ENCODE results near the gene CEP55. TPM values are rescaled to one million over a fixed set of nuclear protein-coding genes. Genes with fewer than 3 reads are reported as not detected.

CEP55 gene
- total and polyA plus RNA-seq, 9 of the 15 experiments (the other 6 are each of a cell fraction or from before 2014, with no cell fraction given): 4.4 to 32.5 (median 18.1) TPM

GRCh38 chr10:93456480-93456879, 39.9 kb upstream of the CEP55 start:
- WGBS (ENCODE audit: insufficient coverage, low coverage, missing lambda C conversion rate): 4% methylated on average over 7 of the region's 7 CpGs
- no peak overlapping the region for H3K27ac ChIP-seq (ENCODE audit: extremely low read depth, low read depth, low read length)
- ChIA-PET CTCF (ENCODE audit: low intra/inter-chr PET ratio) (no interaction called here), POLR2A (interaction anchor here (0.8 to 1.2 kb wide), 2 partner anchors 8 to 36 kb away, joined by 3 read pairs; no protein-coding TSS in a partner anchor)
- H3K9ac ChIP-seq (ENCODE audit: insufficient read depth in 1 of 2, low read depth in 2 of 2, low read length in 2 of 2): no peak overlapping the region
- DNase-seq (ENCODE audit: extremely low read depth in 1 of 4, low spot score in 3 of 4) (no peak), ATAC-seq (no peak), FAIRE-seq (no peak)
- intact Hi-C loops (cut with micrococcal nuclease) (no loop called here), in situ Hi-C loops (cut with MboI) (no loop called here)
- no peaks in the 10 kb centered on the region for H3K9me3 ChIP-seq (replicated peaks; ENCODE audit: control insufficient read depth, insufficient read depth, low read depth, low read length)
- no peaks in the 10 kb centered on the region for H4K20me1 ChIP-seq (replicated peaks; ENCODE audit: control insufficient read depth, insufficient read depth, low read length)
- no peaks in the 10 kb centered on the region for H3K36me3 ChIP-seq (ENCODE audit: control insufficient read depth, insufficient read depth, low read length)
- H3K9me1 ChIP-seq (ENCODE audit: control insufficient read depth, insufficient read depth, low read length): no peaks in the 10 kb centered on the region
- no TSS peak for BruUV-seq (replicated peaks)
- no peak overlapping the region for H3K4me2 ChIP-seq (ENCODE audit: insufficient read depth, low read length)
- no peak overlapping the region for H2AFZ ChIP-seq (ENCODE audit: low read depth, low read length)
- no peaks in the 10 kb centered on the region for H3K79me2 ChIP-seq (ENCODE audit: control insufficient read depth, insufficient read depth, low read length)
- H3K4me3 ChIP-seq: no peak overlapping the region
- no peaks in the 10 kb centered on the region for H3K4me1 ChIP-seq (replicated peaks in 1 of 2; ENCODE audit: control insufficient read depth in 2 of 2, insufficient read depth in 2 of 2, low read length in 2 of 2)
- no peak for TF ChIP-seq ARHGAP35 (IDR thresholded peaks at IDR 0.05; ENCODE audit: partially characterized antibody)
- TF ChIP-seq RFX5 (IDR thresholded peaks at IDR 0.05; ENCODE audit: low read depth, low read length): no peak
- no peak for TF ChIP-seq ZNF778 (CRISPR knock-in tag; IDR thresholded peaks at IDR 0.05)
- TF ChIP-seq NCOA2 (IDR thresholded peaks at IDR 0.05; ENCODE audit: partially characterized antibody in 2 of 2): no peak
- TF ChIP-seq SOX6 (IDR thresholded peaks at IDR 0.05): no peak
- TF ChIP-seq LARP7 (IDR thresholded peaks at IDR 0.05): no peak
- no peak for TF ChIP-seq THRB (CRISPR knock-in tag; conservative IDR thresholded peaks at IDR 0.05)
- TF ChIP-seq HOMEZ (CRISPR knock-in tag; IDR thresholded peaks at IDR 0.05): no peak
- no peak for TF ChIP-seq ZNF3 (CRISPR knock-in tag; IDR thresholded peaks at IDR 0.05)
- TF ChIP-seq MNT (conservative IDR thresholded peaks at IDR 0.05): no peak
- peaks cover 0 to 11% of the 10 kb centered on the region in 2 experiments; a peak in 3 of 5 replicates for H3K27me3 ChIP-seq (ENCODE audit: control insufficient read depth in 2 of 2, insufficient read depth in 2 of 2, low read length in 2 of 2)

Measured in K562 (cell line).